Left ventricle myocardium superior (tissue), 1 donor: ENCODE measurements around the gene RAE1. TPM values are rescaled to one million over a fixed set of nuclear protein-coding genes. Genes with fewer than 3 reads are reported as not detected.
A peak's percentile ranks its signal among the peaks of the same experiment; 100 is the strongest.
"Not testable (repeated sequence)": the region's sequence is repeated elsewhere in the genome, so short reads cannot be mapped to it uniquely, and the experiment has no call there.

Source experiments
- ATAC-seq: fragments of 200-7000 bp; cut with Tn5 transposase; one replicate; pipeline ENCODE4 v1.9.1; 2020; ENCODE audit warnings: mild to moderate bottlenecking, moderate library complexity
- DNase-seq: peaks from one replicate; pipeline ENCODE4 v3.0.0-alpha.2; 2020
- intact Hi-C: fragments of 100-400 bp; cut with micrococcal nuclease; formaldehyde crosslinking; loops from one replicate; pipeline ENCODE4 v1.11.0; 2022
- total RNA-seq: library from RNA; stranded (reverse); fragmentation: NEBNext Ultra II Directional; extraction: Animal tissue kit (Norgen Biotek cat#: 25700); gene quantifications from one replicate; pipeline ENCODE4 v1.2.1, GENCODE V29; 2021
- donor health status: DM: no; HTN: yes; CAD: no; lungs with severe emphysema.

RAE1 gene
- total RNA-seq, 1 donor from 2014 or later, result 15.1 TPM

DNA sequence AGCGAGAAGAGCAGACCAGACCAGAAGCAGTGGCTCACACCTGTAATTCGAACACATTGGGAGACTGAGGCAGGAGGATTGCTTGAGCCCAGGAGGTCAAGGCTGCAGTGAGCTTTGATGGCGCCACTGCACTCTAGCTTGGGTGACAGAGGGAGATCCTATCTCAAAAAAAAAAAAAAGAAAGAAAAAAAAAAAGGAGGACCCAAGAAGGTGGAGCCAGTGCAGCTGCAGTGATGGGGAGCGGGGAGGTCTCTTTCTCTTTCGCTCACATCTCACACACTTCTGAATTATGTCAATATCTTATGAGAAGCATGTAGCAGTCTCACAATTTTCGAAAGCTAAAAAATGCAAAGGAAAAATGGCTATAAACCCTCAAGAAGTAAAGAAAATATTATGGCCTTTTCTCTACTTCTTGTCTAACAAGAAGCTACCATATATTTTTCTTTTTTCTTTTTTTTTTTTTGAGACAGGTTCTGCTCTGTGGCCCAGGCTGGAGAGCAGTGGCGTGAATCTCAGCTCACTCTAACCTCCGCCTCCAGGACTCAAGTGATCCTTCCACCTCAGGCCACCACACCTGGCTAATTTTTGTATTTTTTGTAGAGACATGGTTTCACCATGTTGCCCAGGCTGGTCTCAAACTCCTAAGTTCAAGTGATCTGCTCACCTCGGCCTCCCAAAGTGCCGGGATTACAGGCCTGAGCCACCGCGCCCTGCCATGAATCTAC is 25.3 kb upstream of the RAE1 start:
- DNase-seq (no peak), ATAC-seq (no peak)
- intact Hi-C loops, result no loop called here

DNA sequence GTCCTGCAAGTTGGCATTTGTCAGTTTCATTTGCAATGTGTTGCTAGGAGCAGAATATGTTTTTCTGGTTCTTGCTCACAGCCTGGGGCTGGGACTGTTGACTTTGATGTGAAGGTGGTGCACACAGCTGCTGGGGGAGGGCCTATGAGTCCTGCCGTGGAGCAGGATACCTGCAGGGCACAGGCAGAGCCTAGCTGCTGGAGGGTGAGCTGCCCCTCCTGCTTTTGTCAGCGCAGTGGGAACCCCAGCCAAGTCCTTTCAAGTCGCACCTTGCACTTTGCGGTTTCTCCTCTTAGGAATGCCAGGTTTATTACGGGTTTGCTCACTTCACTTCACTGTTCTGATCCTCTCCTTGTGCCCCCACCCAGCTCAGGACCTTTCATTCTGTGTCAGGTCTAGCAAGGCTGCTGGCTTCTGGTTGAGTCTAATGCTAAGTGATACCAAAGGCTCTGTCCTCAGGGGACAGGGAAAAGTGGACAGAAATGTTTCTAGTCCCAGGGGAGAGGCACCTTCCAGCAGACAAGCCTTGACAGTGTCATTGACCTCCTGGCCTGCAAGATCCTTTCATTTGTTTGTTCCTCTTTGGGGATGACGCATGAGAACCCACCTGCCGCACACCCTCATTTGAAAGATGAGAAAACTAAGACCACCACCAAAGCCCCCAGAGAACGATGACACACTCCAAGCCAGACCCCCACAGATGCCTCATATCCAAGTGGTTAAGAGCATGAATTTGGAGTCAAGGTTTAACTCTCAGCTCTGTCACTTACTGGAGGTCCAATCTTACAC is 24.2 kb upstream of the RAE1 start:
- intact Hi-C loops, result no loop called here
- ATAC-seq (no peak), DNase-seq (no peak)

DNA sequence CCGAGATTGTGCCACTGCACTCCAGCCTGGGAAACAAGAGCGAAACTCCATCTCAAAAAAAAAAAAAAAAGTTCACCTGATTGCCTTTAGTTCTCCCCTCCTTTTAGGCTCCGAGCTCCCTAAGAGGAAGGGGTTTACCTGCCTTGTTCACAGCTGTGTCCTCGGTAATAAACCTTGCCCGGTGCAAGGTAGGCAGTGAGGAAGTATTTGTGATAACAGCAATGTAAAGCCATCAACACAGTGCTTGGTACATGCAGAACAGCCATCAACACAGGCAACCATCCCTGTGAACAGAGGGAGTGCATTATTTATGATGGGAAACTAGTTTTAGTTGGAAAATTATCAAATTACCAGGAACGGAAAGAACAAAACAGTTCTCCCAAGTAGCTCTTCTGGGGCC is 23.2 kb upstream of the RAE1 start:
- DNase-seq (no peak), ATAC-seq (no peak)
- intact Hi-C loops, result no loop called here

DNA sequence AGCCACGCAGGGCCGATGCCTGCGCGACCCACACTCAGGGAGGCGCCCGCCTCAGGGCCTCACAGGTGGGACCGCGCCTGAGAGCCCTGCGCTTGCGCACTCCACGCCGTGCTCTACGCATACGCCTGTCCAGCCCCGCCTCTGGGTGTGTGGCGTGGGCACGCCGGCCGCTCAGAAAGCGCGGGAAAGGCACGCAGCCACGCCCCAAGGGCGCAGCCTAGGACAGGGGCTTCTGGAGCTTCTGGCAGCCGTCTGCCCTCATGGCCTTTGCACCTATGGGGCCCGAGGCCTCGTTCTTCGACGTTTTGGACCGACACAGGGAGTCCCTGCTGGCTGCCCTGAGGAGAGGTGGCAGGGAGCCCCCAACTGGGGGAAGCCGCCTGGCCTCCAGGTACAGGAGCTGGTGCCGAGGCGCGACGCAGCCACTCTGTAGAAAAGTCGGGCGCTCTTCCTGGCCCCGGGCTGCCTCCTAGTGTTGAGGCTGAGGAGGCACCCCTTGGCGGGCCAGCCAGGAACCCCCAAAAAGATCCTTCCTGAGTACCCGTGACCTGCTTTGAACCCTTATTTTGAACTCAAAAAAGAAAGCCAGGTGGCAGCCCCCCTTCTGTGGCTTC is 21.3 kb upstream of the RAE1 start, which contains the start of gene SPO11:
Gene SPO11 (plus strand): TSS at position 196 of the 614 bp plus-strand sequence. CDS start 65 bp downstream, at position 261.
- DNase-seq (no peak), ATAC-seq (peak; percentile 67)
- intact Hi-C loops, result no loop called here

DNA sequence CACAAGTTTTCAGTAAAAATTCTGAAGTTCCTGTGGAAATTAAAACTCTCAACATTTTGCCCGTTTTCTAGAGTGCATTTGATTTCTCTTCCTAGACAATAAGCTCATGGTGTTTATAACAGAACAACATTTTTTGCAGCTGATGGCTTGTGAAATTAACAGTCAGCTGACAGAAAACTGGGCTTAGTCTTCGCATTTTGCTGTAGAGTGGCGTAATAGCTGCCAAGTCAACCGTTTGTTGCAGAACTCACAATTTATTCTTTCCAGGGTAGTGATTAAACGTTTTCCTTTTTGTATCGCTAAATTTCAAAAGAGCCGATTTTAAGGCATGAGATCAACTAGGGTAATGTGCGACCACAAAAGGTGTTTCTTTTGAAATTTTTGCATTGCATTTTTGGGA is 20.1 kb upstream of the RAE1 start:
- intact Hi-C loops, result no loop called here
- DNase-seq (no peak), ATAC-seq (no peak)

DNA sequence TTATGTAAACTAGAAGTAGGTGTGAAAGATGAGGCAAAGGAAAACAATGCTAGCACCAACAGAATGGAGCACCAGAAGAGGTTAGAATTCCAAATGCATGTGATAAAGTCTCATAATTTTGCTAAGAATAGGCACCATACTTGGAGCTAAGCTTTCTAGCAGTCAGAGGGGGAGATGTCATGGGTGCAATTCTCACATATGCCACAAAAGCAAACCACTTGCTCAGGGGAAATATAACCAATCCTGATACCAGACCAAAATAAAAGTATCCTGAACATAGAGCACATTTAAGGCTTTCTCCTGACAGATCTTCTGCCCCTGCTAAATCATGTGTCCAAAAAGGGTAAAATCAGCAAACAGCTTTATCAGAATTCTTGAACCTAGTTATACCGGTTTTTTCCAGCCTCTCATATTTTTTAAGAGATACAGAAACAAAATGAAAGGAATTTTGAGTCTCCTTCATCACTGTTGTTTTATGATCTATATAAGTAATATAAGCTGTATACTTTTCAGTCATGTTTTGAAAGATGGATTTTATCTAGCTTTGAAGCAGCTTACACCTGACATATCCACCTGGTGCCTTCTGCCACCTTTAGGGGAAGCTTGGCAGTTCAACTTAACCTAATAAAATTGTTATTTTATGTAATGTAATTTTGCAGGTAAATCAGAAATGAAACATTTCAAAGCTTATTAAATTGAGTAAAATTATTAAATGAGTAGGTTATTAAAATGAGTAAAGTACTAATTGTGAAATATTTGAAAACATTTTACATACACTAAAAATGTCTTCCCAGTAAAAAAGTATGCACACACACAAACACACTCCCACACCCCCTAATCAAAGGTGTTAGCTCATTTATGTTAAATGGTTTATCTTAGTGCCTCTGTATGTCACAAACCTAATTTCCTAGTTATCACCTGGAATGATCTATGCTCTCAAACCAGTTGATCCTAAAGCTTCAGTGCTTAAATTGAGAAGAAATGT is 18.7 kb upstream of the RAE1 start:
- intact Hi-C loops, result no loop called here
- ATAC-seq (no peak), DNase-seq (no peak)

DNA sequence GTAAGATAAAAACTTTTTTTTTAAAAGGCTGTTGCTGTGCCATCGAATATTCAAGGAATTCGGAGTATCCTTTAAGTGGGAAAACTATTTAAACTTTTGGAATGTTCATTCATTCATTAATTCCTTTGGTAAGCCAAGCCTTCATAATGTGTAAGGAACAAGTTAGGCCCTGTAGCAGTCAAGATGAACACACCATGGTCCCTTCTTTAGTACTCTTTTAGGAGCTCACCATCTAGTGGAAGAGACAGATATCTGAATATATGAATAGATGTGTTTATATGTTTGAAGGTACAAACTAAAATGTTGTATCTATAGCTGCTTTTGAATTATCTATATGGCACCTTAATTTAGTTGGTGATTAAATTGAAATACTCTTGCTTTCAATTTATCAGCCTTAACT is 15.7 kb upstream of the RAE1 start:
- no peak for DNase-seq
- intact Hi-C loops, result no loop called here
- no peak for ATAC-seq

DNA sequence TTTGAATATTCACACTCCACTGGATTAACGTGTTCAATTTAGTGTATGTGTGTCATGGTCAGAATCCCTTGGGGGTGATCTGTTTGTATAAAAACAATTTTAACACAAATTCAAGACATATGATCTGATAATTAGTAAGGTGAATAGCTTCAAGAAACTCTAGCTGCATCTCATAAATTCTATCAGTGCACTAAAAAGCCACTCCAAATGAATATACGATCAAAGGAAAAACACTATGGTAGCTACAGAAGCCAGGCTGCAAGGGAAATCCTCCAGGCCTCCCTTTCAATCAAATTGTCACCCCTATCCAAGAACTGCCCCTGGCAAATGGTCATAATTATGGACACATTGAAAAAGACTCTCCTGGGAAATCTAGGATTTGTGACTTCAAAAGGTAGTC is 9.4 kb upstream of the RAE1 start:
- no peak for DNase-seq
- no peak for ATAC-seq
- intact Hi-C loops, result loop anchor here (5.0 kb wide), 1 partner anchor 254 kb away; no protein-coding TSS in a partner anchor

DNA sequence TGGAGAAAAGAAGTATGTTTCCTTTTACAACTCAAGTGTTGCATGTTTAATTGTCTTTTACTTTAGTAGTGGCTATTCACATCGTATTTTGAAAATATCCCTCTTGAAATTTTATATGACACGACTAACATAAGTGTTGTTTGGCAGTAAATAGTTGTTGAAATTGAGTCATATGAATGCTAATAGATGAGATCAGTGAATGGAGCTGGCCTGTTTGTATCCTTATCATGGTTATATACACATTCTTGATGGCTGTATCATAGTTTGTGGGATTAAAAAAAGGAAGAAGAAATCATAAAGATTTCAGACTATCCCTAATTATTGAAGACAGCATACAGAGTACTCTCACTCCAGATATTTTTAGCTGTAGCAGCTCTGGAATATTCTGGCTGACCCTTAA is 8.2 kb upstream of the RAE1 start:
- no peak for ATAC-seq
- no peak for DNase-seq
- intact Hi-C loops, result loop anchor here (5.0 kb wide), 1 partner anchor 256 kb away; no protein-coding TSS in a partner anchor

DNA sequence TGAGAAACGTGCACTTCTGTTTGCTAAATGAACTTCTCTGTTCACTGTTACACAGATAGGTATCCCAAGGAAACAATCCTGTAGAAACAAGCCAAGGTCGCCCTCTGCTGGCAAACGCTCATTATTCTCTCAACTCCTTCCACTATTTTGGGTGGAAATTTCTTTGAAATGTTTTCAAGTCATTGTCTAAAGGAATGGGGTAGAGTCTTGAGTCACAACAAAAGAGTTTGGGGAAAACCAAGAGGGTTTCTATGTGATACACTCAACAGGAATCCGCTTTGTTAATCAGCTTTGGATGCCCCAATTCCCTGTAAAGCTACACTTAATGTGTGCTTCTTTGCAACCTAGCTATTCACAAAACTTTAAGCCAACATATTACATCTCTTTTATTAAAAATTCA is 4.6 kb upstream of the RAE1 start:
- ATAC-seq (peak; percentile 58), DNase-seq (peak; percentile 78)
- intact Hi-C loops, result no loop called here

DNA sequence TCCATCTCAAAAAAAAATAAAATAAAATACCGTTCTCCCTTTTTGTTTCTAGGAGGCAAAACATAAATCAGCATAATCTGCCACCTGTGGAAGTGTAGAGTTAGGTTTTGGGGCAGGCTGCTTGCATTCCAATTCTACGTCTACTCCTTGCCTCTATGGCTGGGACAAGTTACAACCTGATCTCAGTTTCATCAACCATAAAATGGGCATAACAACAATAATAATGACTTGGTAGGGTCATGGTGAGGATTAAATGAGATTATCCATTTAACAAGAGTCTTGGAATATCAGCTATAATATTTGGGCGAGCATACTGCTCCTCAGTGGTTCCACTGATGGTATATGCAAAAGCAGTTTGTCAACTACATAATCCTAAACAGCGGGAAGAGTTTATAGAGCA is 3.7 kb upstream of the RAE1 start:
- ATAC-seq, result no peak
- intact Hi-C loops, result no loop called here

DNA sequence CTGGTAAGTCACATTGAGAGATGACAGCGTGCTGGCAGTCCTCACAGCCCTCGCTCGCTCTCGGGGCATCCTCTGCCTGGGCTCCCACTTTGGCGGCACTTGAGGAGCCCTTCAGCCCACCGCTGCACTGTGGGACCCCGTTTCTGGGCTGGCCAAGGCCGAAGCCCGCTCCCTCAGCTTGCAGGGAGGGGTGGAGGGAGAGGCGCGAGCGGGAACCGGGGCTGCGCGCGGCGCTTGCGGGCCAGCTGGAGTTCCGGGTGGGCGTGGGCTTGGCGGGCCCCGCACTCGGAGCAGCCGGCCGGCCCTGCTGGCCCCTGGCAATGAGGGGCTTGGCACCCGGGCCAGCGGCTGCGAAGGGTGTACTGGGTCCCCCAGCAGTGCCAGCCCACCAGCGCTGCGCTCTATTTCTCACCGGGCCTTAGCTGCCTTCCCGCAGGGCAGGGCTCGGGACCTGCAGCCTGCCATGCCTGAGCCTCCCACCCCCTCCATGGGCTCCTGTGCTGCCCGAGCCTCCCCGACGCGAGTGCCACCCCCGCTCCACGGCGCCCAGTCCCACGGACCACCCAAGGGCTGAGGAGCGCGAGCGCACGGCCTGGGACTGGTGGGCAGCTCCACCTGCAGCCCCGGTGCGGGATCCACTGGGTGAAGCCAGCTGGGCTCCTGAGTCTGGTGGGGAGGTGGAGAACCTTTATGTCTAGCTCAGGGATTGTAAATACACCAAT is 2.7 kb upstream of the RAE1 start:
- intact Hi-C loops, DNase-seq, ATAC-seq: not testable (repeated sequence)

More for the DNA sequence above, 3.7 kb upstream of the RAE1 start:
- no peak for DNase-seq

DNA sequence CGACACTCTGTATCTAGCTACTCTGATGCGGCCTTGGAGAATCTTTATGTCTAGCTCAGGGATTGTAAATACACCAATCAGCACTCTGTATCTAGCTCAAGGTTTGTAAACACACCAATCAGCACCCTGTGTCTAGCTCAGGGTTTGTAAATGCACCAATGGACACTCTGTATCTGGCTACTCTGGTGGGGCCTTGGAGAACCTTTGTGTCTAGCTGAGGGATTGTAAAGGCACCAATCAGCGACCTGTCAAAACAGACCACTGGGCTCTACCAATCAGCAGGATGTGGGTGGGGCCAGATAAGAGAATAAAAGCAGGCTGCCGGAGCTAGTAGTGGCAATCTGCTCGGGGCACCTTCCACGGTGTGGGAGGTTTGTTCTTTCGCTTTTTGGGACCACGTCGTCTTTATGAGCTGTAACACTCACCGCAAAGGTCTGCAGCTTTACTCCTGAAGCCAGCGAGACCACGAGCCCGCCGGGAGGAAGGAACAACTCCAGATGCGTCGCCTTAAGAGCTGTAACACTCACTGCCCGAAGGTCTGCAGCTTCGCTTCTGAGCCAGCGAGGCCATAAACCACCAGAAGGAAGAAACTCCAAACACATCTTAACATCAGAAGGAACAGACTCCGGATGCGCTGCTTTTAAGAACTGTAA is 2.0 kb upstream of the RAE1 start:
- ATAC-seq, intact Hi-C loops, DNase-seq: not testable (repeated sequence)

DNA sequence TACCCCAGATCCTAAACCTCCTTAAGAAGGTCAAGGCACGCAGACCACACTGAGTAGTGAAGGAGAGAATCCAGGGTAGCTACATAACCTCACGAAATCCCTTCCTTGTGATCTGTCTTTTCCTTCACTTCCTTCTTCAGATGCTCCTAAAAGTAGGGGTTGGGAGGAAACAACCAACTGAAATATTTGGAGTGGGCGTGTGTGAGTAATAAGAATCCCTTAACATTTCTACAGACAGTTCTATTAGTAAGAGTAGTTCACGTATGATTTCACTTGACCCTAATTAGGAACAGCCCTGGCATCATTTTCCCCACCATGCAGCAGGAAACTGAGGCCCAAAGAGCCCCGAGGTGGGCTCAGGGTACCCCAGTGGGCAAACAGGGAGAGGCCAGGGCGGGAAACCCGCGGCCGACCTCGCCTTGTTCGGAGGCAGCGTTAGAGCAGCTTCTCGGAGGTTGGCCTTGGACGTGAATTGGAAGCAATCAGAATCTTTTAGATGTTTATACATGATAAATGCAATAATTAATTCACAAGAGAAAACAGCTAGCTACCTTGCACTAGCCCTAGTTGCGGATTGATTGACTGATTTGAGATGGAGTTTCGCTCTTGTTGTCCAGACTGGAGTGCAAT is 859 bp upstream of the RAE1 start:
- intact Hi-C loops, result loop anchor here (5.0 kb wide), 1 partner anchor 183 kb away; no protein-coding TSS in a partner anchor
- DNase-seq (no peak), ATAC-seq (no peak)

DNA sequence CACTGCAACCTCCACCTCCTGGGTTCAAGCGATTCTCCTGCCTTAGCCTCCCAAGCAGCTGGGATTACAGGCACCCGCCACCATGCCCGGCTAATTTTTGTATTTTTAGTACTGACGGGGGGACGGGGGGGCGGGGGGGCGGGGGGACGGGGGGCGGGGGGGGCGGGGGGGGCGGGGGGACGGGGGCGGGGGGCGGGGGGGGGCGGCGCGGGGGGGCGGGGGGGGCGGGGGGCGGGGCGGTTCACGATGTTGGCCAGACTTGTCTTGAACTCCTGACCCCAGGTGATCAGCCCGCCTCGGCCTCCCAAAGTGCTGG is 371 bp upstream of the RAE1 start:
- ATAC-seq, DNase-seq: not testable (repeated sequence)
- intact Hi-C loops, result loop anchor here (5.0 kb wide), 1 partner anchor 183 kb away; no protein-coding TSS in a partner anchor

DNA sequence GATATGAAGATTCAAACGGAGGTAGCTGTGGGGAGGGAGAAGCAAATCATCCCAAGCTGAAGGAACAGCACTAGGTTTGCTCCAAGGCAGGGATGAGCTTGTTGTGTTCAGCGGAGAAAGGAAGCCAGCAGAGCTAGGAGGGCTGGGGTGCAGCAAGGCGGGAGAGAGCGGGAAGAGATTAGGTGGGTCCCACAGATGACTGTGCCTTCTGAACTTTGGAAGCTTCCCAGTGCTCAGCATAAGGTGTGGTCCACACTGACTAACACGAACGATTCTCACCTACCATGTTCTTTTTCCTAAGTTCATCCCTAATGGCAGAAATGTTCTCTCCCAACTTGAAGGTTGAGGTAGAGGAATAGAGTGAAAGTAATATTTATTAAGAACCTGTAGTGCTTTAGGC is 1.2 kb downstream of the RAE1 start:
- intact Hi-C loops, result loop anchor here (5.0 kb wide), 1 partner anchor 185 kb away; no protein-coding TSS in a partner anchor
- DNase-seq (no peak), ATAC-seq (no peak)

DNA sequence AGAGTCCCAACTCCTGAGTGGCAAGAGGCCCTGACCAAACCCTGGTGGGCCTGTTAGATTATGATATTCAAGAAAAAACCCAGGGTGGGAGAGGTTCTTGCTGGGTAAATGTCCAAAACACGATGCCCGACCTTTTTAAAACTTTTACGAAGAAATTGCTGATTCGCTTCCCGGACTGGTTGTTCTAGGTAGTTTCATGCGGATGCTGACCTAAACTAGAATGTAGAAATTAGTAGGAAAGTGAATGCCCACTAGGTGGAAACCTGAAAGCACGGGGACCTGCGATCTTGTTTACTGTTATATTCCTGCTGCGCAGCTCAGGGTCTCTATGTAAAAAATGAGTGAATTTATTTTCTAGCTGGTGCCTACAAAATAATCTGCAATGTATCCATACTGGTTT is 2.3 kb downstream of the RAE1 start:
- DNase-seq, result no peak
- no peak for ATAC-seq
- intact Hi-C loops, result loop anchor here (5.0 kb wide), 1 partner anchor 186 kb away; no protein-coding TSS in a partner anchor
